ENCODE measurements around the gene ERCC8. TPM values are rescaled to one million over a fixed set of nuclear protein-coding genes. Genes with fewer than 3 reads are reported as not detected.

ERCC8 gene
- total and polyA plus RNA-seq, 2 of the 8 experiments (the other 6 are each of a cell fraction or from before 2014, with no cell fraction given) = 17.3 TPM

- FAIRE-seq = no peak
- peaks cover 2% of the 10 kb centered on the region; the same call in 1 of the 2 replicates for H3K79me1 ChIP-seq (ENCODE audit: low read depth, low read length)
Observed at GRCh38 chr5:60992871-60993270, 48.0 kb upstream of the ERCC8 start.

More at GRCh38 chr5:60992871-60993270, 48.0 kb upstream of the ERCC8 start:
- no peaks in the 10 kb centered on the region for H4K20me1 ChIP-seq (replicated peaks in 1 of 2; ENCODE audit: control insufficient read depth in 1 of 2, insufficient read depth in 2 of 2, low read length in 2 of 2)
- H3K79me2 ChIP-seq (ENCODE audit: control insufficient read depth in 1 of 2, insufficient read depth in 2 of 2, low read length in 2 of 2) = peaks cover 0 to 3% of the 10 kb centered on the region in 2 experiments; a peak in 1 of 4 replicates
- H3K9ac ChIP-seq (replicated peaks in 1 of 4; ENCODE audit: extremely low read depth in 1 of 4, low read depth in 3 of 4, low read length in 3 of 4) = no peak overlapping the region
- H3K23me2 ChIP-seq (ENCODE audit: low read depth, low read length) = no peaks in the 10 kb centered on the region
- no peak overlapping the region for H2BK5ac ChIP-seq (ENCODE audit: low read depth, low read length)
- peaks cover 17 to 20% of the 10 kb centered on the region in 2 experiments; a peak in 3 of 4 replicates for H3K9me3 ChIP-seq (ENCODE audit: insufficient read depth in 2 of 2, low read depth in 1 of 2, low read length in 1 of 2)
- CTCF ChIA-PET (ENCODE audit: partially characterized antibody) = interaction anchor here (1.1 to 2.8 kb wide), 3 partner anchors 14 to 33 kb away, joined by 3 to 15 read pairs (median 4); no protein-coding TSS in a partner anchor
- POLR2A ChIA-PET (ENCODE audit: partially characterized antibody) = interaction anchor here (2.5 kb wide), 1 partner anchor 9 kb away, joined by 6 read pairs; no protein-coding TSS in a partner anchor
- H4K8ac ChIP-seq (ENCODE audit: extremely low read depth, insufficient read depth, low read length) = no peak overlapping the region
- no peak for DNase-seq (ENCODE audit: low read depth in 1 of 2, low spot score in 2 of 2)
- no peak overlapping the region for H4K5ac ChIP-seq (ENCODE audit: insufficient read length, low read depth, low read length)
- TF ChIP-seq POU5F1 (IDR thresholded peaks at IDR 0.05; ENCODE audit: low read depth, low read length) (no peak), SP1 (IDR thresholded peaks at IDR 0.05; ENCODE audit: low read depth, low read length) (no peak), NRF1 (IDR thresholded peaks at IDR 0.05; ENCODE audit: low read depth, low read length) (no peak), CTCF (IDR thresholded peaks at IDR 0.05; ENCODE audit: control extremely low read depth in 1 of 3, insufficient read depth in 1 of 3, low read depth in 1 of 3, low read length in 3 of 3) (no peak), NANOG (IDR thresholded peaks at IDR 0.05; ENCODE audit: insufficient read depth, low read depth, low read length, poor library complexity, severe bottlenecking) (no peak), BRCA1 (IDR thresholded peaks at IDR 0.05; ENCODE audit: low read depth, low read length) (no peak), CHD1 (IDR thresholded peaks at IDR 0.05; ENCODE audit: low read depth, low read length) (no peak), RFX5 (IDR thresholded peaks at IDR 0.05; ENCODE audit: borderline replicate concordance, low read depth, low read length) (no peak), SAP30 (IDR thresholded peaks at IDR 0.05; ENCODE audit: insufficient read depth, insufficient replicate concordance, low read length) (no peak), POLR2A (IDR thresholded peaks at IDR 0.05; ENCODE audit: control extremely low read depth in 1 of 2, low read depth in 2 of 2, low read length in 2 of 2) (no peak)
- H3K27me3 ChIP-seq (replicated peaks in 1 of 4; ENCODE audit: control insufficient read depth in 3 of 4, extremely low read depth in 1 of 4, insufficient read depth in 3 of 4, low read length in 3 of 4) = no peaks in the 10 kb centered on the region
- no peak overlapping the region for H2BK120ac ChIP-seq (replicated peaks; ENCODE audit: low read depth, low read length)
- H2AFZ ChIP-seq (ENCODE audit: low read length) = no peak overlapping the region
- 94% methylated on average over 6 of the region's 6 CpGs; no CpG with 5 or more reads in 1 of the 2 experiments for WGBS, 2 experiments (ENCODE audit: extremely low coverage in 1 of 2, insufficient coverage in 1 of 2, insufficient read length in 1 of 2, insufficient replicate concordance in 2 of 2, low coverage in 1 of 2, low lambda C conversion rate in 2 of 2, missing lambda C conversion rate in 1 of 2)
- H2BK20ac ChIP-seq (ENCODE audit: low read length) = no peak overlapping the region
- no peak overlapping the region for H3K14ac ChIP-seq (ENCODE audit: insufficient read length)
- H4K91ac ChIP-seq (replicated peaks; ENCODE audit: insufficient read length, low read length) = no peak overlapping the region
- no peak overlapping the region for H3K4me3 ChIP-seq (ENCODE audit: extremely low read depth in 1 of 4, insufficient read depth in 2 of 4, low read depth in 3 of 4, low read length in 4 of 4)
- no peak overlapping the region for H3K4me2 ChIP-seq (ENCODE audit: insufficient read depth in 1 of 2, low read depth in 2 of 2, low read length in 2 of 2)
- H2AK5ac ChIP-seq (ENCODE audit: low read depth, low read length) = no peak overlapping the region
- H3K23ac ChIP-seq (ENCODE audit: insufficient read length) = no peak overlapping the region
- no peak overlapping the region for H2BK15ac ChIP-seq (ENCODE audit: low read length)
- H3K4ac ChIP-seq (replicated peaks; ENCODE audit: insufficient read length, low read depth, low read length) = no peak overlapping the region
- H3K27ac ChIP-seq (ENCODE audit: low read depth, low read length) = no peak overlapping the region
- H3K56ac ChIP-seq (replicated peaks; ENCODE audit: insufficient read length, low read depth, low read length) = no peak overlapping the region
- H3K36me3 ChIP-seq (ENCODE audit: control insufficient read depth in 2 of 4, insufficient read depth in 4 of 4, low read length in 3 of 4) = no peaks in the 10 kb centered on the region
- H3K18ac ChIP-seq (ENCODE audit: extremely low read depth, low read length) = no peak overlapping the region
- H3K4me1 ChIP-seq (replicated peaks in 1 of 4; ENCODE audit: control insufficient read depth in 3 of 4, insufficient read depth in 4 of 4, low read length in 3 of 4) = no peaks in the 10 kb centered on the region
- H2BK12ac ChIP-seq (ENCODE audit: low read depth, low read length) = no peak overlapping the region
